GM21360 (cell line): ENCODE measurements around the gene PNCK.

Experiments used
- ATAC-seq: cut with Tn5 transposase; IDR thresholded peaks from one replicate; pipeline ENCODE4 v1.9.1; 2021; ENCODE audit warnings: mild to moderate bottlenecking, moderate library complexity; ENCODE audit not compliant: unreplicated experiment

The PNCK gene

GRCh38 chrX:153628665-153629064, 44.9 kb downstream of the PNCK start:
- ATAC-seq, result no peak

GRCh38 chrX:153628129-153628528, 45.5 kb downstream of the PNCK start:
- ATAC-seq, result no peak

GRCh38 chrX:153627675-153628111, 45.9 kb downstream of the PNCK start:
- no peak for ATAC-seq

- ATAC-seq, result no peak
These were observed 46.5 kb downstream of the PNCK start for GRCh38 chrX:153626863-153627674.

GRCh38 chrX:153626025-153626633, 47.5 kb downstream of the PNCK start:
- ATAC-seq, result no peak

- no peak for ATAC-seq
These were observed 48.2 kb downstream of the PNCK start for GRCh38 chrX:153625271-153626024.

GRCh38 chrX:153624196-153625091, 49.2 kb downstream of the PNCK start:
- no peak for ATAC-seq

GRCh38 chrX:153623310-153624029, 50.1 kb downstream of the PNCK start:
- ATAC-seq, result no peak

- no peak for ATAC-seq
These were observed 50.8 kb downstream of the PNCK start for GRCh38 chrX:153622661-153623309.

GRCh38 chrX:153621949-153622598, 51.5 kb downstream of the PNCK start:
- no peak for ATAC-seq

- no peak for ATAC-seq
These were observed 53.0 kb downstream of the PNCK start for GRCh38 chrX:153620576-153620975.
